Omental fat pad (tissue), 4 donors: ENCODE measurements around the gene DCC. TPM values are rescaled to one million over a fixed set of nuclear protein-coding genes. Genes with fewer than 3 reads are reported as not detected.

Source experiments
- ATAC-seq: fragments of 150-250 bp; one replicate; pipeline ENCODE4 v1.9.1; 2016; ENCODE audit warnings: mild to moderate bottlenecking, moderate library complexity; ENCODE audit not compliant: low FRiP score
- DNase-seq: peaks from one replicate; pipeline ENCODE4 v3.0.0-alpha.2; 2019; ENCODE audit warnings: low spot score
- total RNA-seq, 4 donors: library from RNA; depleted of rRNA; stranded (reverse); fragments of >200 nt; gene quantifications; one replicate each; pipeline ENCODE4 v1.1.0, GENCODE V29; 2016
- TF ChIP-seq, protein P1 (sequence below), 3 donors: fragments of 450-650 bp; IDR thresholded peaks; one replicate each; pipeline ENCODE4 v1.5.1; 2016 to 2017; ENCODE audit warnings: antibody characterized with exemption in 3 of 3, mild to moderate bottlenecking in 3 of 3, moderate library complexity in 2 of 3

DCC gene
- total RNA-seq, 4 donors from 2014 or later, result 0.12 to 0.63 TPM; not detected in 2

DNA sequence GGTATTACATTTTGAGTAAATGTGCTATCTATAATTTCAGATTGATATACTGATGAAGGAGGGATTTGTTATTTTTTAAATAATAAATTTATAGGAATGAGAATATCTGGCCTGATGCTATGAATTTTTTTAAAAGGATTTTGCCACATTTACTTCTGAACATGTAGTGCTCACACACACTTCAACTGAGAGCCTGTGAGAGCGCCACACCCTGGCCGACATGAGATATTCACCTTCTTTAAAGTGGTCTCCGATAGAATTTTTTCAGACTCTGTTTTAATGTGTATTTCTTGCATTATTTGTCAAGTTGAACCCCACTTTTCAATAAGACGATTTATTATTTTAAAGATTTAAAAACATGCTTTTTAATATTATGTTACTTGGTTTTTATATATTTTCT, 813.3 kb downstream of the DCC start:
- TF ChIP-seq, protein P1, sequence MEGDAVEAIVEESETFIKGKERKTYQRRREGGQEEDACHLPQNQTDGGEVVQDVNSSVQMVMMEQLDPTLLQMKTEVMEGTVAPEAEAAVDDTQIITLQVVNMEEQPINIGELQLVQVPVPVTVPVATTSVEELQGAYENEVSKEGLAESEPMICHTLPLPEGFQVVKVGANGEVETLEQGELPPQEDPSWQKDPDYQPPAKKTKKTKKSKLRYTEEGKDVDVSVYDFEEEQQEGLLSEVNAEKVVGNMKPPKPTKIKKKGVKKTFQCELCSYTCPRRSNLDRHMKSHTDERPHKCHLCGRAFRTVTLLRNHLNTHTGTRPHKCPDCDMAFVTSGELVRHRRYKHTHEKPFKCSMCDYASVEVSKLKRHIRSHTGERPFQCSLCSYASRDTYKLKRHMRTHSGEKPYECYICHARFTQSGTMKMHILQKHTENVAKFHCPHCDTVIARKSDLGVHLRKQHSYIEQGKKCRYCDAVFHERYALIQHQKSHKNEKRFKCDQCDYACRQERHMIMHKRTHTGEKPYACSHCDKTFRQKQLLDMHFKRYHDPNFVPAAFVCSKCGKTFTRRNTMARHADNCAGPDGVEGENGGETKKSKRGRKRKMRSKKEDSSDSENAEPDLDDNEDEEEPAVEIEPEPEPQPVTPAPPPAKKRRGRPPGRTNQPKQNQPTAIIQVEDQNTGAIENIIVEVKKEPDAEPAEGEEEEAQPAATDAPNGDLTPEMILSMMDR (IDR thresholded peaks at IDR 0.05), result no peak
- ATAC-seq (no peak), DNase-seq (no peak)

DNA sequence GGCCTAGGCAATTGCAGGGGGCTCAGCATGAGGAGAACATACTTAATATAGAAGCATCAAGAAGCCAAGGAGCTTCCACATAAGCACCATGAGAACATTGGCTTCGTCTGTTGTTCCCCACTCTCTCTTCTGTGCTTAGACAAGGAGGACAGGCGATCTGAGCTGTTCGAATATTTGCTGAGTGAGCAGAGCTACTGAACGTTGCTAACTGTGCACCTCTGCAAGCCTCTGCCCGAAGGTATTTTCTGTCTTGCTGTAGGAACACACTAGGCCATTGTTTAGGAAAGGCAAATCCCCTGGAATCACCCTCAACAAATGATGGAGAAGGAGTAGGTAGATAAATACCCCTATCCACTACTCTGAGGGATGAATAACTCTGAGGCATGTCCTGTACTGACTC, 813.8 kb downstream of the DCC start:
- DNase-seq (no peak), ATAC-seq (no peak)
- TF ChIP-seq, protein P1 (IDR thresholded peaks at IDR 0.05), result no peak

DNA sequence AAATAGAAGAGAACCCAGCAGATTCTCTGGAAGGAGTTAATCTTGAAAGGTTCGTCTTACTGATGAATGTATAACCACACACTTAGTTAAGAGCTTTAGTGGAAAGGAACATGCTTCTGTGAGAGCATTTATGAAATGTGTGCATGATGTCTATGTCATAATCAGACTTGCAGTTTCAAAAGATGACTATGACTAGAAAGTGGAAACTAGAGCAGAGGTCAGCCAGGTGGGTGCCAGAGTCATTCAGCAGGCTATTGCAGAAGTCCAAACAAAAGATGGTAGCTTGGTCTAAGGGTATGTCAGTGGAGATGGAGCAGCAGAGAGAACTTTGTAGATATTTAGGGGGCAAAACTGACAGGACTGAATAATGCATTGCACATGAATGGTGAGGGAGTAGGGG, 825.8 kb downstream of the DCC start:
- ATAC-seq (no peak), DNase-seq (no peak)
- TF ChIP-seq, protein P1 (IDR thresholded peaks at IDR 0.05), result no peak

DNA sequence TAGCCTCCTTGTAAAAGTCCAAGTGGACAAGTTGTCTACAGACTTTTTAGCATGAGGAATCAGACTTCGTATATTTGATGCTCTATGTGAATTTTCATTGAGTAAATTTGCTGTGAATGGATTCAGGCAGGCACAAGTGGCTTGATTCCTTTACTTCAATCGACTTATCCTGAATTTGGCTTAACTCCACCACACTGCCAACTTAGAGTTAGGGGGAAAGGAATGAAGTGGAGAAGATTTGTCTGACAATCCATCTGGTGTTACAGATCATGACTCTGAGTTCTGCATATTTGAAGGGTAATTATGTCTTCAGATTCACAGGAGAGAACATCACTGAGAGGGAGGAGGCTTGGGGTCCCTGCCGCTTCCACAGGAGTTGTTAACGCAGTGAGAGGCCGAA, 829.3 kb downstream of the DCC start:
- ATAC-seq, result no peak
- no peak for DNase-seq
- TF ChIP-seq, protein P1 (IDR thresholded peaks at IDR 0.05), result no peak

DNA sequence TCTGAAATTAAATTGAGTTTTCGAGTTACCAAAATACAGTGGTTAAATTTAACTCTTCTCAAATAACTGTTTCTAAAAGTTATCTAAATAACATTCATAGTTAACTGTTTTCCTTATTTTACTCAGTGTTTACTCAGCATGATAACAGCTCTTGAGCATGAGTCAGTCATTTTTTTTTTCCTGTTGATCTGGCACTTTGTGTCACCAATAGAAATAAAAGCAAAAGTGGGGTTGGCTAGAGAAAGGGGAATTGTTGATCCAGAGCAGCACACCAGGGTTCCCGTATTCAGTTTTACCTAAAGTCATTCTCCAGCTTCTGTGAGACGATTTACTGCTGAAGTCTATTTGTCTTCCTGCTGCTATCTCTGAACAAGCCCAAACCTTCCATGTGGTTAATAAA, 851.6 kb downstream of the DCC start:
- TF ChIP-seq, protein P1 (IDR thresholded peaks at IDR 0.05), result no peak
- no peak for DNase-seq
- no peak for ATAC-seq

DNA sequence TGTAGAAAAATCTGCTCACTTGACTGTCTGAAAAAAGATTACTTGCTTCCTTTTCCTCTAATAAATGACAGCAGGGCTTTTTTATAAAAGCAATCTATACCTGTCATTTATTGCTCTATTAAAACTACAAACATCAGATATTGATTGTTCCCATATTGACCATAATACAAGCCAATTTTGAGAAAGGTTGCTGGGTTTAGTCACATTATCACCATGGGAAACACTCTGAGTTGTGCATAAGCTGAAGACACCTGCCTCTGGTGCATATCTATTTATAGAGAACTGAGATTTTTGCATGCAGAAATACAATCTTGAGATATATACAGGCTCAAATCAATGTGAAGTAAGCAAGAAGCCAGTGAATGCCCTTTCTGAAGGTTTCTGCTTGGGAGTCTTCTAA, 853.9 kb downstream of the DCC start:
- TF ChIP-seq, protein P1 (IDR thresholded peaks at IDR 0.05), result no peak
- DNase-seq (no peak), ATAC-seq (no peak)

DNA sequence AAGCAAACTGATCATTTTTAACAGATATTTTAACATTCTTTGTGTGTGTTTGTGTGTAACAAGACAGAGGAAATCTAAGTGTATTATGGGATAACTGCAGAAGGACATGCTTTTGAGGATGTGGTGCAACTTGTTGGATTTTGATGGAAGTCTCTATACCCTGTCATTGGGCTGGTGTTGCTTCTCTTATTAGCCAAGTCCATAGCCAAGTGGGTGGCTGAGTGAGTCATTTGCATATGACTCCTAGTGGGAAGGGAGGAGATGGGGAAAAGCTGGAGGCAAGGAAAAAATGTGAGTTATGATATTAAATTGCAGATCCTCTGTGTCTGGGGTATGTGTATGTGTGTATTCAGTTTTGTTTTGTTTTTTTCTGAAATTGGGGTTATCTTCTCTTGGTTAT, 879.9 kb downstream of the DCC start:
- DNase-seq (no peak), ATAC-seq (no peak)
- TF ChIP-seq, protein P1 (IDR thresholded peaks at IDR 0.05), result no peak
